ENCODE measurements around the gene URB2.
"Not testable (repeated sequence)": the region's sequence is repeated elsewhere in the genome, so short reads cannot be mapped to it uniquely, and the experiment has no call there.

URB2 gene

DNA sequence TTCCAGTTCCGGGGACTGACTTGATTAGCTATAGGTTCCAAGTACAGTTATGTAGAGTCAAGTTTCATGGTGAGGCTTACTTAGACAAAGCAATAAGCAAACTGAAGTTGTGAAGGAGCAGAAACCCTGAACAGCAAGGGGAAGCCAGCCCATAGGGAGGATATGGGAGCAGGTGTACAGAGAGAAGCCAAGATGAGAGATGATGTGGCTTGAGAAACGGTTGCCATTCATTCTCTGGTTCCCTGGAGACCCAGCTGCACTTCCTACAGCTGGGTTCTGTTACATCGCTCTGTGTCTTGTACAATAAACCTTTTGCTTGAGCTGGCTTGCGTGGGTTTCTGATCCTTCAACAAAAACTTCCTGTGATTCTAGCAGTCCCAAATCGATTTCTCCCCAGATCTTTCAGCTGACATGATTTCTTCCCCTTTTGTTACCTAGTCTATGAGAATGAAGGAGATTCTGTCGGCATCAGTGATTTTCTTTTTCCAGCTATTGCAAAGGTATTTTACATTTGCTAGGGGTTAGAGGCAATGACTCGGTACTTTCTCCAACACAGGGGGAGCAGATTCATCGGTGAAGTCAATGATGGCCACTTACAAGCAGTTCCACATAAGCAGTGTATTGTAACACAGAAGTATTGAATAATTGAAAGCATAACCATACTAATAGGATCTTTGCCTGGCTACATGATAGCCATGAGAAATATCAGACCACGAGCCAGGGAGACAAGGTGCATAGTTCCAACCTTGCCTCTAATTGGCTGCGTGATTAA is 67.3 kb downstream of the URB2 start:
- no peak for DNase-seq (ENCODE audit: low read depth)

DNA sequence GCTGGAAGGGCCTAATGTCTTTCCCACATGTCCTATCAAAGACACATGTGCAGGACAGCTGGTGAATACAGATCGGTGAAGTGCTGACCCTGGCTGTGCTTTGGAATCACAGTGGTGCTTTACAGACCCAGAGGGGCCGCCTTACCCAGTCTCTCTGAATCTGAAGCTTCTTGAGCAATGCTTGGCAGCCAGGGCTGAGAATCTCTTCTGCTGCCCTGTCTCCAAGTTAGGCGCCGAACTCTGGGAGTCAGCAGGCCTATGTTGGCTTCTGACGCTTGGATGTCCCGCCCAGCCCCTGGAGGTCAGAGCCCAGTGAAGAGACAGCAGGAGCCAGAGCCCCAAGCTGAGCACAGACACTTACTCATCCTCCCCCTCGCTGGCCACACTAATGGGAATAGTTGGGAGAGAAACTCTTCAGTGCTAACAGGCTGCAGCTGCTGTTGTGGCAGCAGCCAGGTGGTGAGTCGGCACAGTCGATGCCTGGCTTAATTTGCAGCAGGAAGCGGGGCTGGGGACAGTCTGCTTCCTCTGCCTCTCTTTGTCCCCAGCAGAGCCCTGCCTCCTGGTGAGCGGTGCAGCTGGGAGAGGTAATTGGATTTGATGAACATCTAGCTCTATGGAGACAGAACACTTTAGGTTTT is 68.1 kb downstream of the URB2 start:
- DNase-seq (ENCODE audit: low read depth): no peak

DNA sequence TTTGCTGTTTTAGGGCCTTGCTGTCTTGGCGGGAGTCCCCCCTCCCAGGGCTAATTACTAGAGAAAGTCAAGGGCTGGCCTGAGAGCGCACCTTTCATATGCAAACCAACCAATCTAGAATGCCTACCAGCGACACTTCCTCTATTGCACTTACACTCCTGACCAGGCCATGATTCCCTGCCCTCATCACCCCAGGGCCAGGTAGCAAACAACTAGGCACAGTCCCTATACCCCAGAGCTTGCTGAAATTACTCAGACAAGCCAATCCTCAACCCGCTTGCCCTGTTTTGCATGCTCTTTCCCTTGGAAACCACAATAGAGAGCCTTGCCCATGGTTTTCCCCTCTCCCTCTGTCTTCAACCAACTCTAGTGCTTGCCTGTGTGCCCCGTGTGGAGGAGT is 70.3 kb downstream of the URB2 start:
- DNase-seq (ENCODE audit: low read depth): no peak

DNA sequence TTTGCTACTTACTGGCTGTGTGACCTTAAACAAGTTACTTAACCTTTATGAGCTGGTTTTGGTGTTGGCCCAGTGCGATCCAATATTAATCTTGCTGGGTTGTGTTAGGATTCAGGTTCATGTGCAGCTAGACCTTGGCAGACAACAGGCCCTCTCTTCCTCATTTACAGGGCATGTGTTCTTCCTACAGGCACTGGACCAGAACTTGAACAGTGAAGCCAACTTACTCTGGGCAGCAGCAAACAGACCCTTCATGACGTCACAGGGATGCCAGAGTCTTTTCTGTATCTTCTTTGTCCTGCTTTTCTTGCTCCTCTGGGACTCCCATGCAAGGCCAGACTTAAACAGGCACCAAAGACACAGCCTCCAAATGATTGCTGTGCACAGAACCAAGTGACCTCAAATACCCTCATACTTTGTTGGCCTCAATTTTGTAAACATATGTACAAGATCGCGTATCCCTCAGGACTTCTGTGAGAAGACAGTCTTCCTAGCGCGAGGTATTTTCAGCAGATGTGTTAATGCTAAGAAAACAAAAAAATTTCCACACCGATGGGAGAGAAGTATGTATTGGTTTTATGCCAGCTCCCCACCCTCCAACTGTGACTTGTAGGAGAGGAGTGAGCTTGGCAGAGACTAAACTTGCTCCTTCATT is 73.7 kb downstream of the URB2 start:
- DNase-seq (ENCODE audit: low read depth): no peak

DNA sequence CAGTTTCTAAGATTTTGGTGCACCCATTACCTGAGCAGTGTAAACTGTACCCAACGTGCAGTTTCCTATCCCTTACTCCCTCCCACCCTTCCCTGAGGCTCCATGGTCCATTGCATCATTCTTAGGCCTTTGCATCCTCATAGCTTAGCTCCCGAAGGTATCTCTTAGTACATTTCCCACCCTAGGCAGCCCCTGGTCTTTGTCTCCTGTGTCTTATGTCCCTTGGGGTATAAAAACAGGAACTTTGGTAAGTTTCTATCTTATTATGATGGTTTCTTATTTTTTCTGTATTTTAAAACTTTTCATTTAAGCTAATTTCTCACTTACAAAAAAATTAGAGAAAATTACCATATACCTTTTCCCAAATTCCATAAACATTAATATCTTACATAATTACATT is 78.1 kb downstream of the URB2 start:
- no peak for DNase-seq (ENCODE audit: low read depth)

DNA sequence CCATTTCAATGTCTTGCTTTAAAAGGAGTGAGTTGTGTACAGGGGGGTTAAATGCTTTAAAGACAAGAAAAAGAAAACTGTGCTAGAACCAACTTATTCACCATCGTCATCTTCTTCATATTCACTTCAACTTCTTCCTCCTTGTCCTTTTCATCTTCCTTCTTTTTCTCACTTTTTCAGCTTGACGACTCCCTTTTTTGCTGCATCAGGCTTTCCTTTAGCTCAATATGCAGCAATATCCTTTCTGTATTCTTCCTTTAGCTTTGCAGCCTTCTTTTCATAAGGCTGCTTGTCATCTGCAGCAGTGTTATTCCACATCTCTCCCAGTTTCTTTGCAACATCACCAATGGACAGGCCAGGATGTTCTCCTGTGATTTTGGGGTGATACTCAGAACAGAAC is 79.1 kb downstream of the URB2 start:
- not testable (repeated sequence) for DNase-seq (ENCODE audit: low read depth)

DNA sequence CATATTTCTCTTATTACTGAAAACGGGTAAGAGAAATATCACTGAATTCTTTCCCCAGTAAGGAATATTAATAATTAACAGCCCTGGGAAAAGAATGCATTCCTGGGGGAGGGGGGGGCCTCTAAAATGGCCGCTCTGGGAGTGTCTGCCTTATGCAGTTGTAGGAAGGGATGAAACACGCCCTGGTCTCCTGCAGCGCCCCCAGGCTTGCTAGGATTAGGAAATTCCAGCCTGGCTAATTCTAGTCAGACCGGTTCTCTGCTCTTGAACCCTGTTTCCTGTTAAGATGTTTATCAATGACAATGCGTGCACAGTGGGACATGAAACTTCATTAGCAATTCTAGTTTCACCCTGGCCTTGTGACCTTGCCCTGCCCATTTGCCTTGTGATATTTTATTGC is 81.1 kb downstream of the URB2 start:
- DNase-seq (ENCODE audit: low read depth): not testable (repeated sequence)

DNA sequence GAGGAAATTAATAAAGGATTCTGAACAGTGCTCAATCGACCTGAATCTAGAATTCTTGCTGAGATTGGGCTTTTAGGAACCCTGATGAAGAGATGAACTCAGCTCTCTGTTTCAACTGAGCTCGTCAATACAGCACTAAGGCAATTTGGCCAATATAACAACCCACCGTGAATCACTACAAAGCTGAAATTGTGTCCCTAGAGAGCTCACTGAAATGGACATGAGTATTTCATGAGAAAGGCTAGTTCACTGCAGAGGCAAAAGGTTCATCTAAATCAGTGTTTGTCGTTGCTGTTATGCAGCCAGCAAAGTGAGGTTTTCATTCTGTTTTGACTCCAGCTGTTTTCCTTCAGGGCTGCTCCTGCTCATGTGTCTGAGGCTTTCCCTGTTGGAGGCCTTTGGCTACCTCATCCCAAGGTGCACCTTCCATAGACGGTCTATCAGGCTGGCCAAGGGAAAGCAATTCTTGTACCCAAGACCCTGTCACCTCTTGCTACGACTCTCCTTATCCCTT is 83.5 kb downstream of the URB2 start:
- DNase-seq (ENCODE audit: low read depth): no peak
